LNCaP clone FGC (cell line): Measurements from ENCODE around the gene PTGER1.
A peak's percentile ranks its signal among the peaks of the same experiment; 100 is the strongest.

Experiments used
- DNase-seq: peaks from one replicate; pipeline ENCODE4 v3.0.0-alpha.2; 2011; ENCODE audit warnings: low read depth
- H3K4me3 ChIP-seq: 2 replicates; pipeline ENCODE4 v1.5.1; 2011; ENCODE audit warnings: mild to moderate bottlenecking, low read depth, low read length, control low read depth
- CTCF ChIP-seq: IDR thresholded peaks from 2 replicates; pipeline ENCODE4 v1.5.1; 2012; ENCODE audit warnings: mild to moderate bottlenecking; ENCODE audit not compliant: control insufficient read depth, insufficient read depth; ENCODE audit errors: extremely low read depth

The PTGER1 gene

GRCh38 chr19:14516746-14517438 is 41.7 kb upstream of the PTGER1 start:
- no peak for DNase-seq
- H3K4me3 ChIP-seq, result peak overlapping the region; percentile 89
- TF ChIP-seq CTCF, result no peak

- no peak for DNase-seq
- no peak for TF ChIP-seq CTCF
- peak overlapping the region; percentile 89 for H3K4me3 ChIP-seq
These were observed 40.9 kb upstream of the PTGER1 start for GRCh38 chr19:14516048-14516534.

- H3K4me3 ChIP-seq, result no peak overlapping the region
- no peak for DNase-seq
- TF ChIP-seq CTCF, result no peak
These were observed 40.4 kb upstream of the PTGER1 start for GRCh38 chr19:14515501-14516047.

GRCh38 chr19:14514215-14514863 is 39.2 kb upstream of the PTGER1 start:
- DNase-seq, result no peak
- no peak overlapping the region for H3K4me3 ChIP-seq
- no peak for TF ChIP-seq CTCF

- no peak for TF ChIP-seq CTCF
- H3K4me3 ChIP-seq, result no peak overlapping the region
- DNase-seq, result no peak
These were observed 37.3 kb upstream of the PTGER1 start for GRCh38 chr19:14512406-14512961.

- DNase-seq, result no peak
- no peak overlapping the region for H3K4me3 ChIP-seq
- no peak for TF ChIP-seq CTCF
These were observed 36.1 kb upstream of the PTGER1 start for GRCh38 chr19:14511229-14511593.
